WTC11 (cell line): Measurements from ENCODE around the gene APBA1.

Source experiments
- TF ChIP-seq, protein P1 (sequence below): fragments of 200-600 bp; IDR thresholded peaks from 2 replicates; pipeline ENCODE4 v1.8.0; 2022; ENCODE audit warnings: antibody characterized with exemption
- TF ChIP-seq, protein P2 (sequence below): sonication (generic); formaldehyde crosslinking; IDR thresholded peaks from 2 replicates; pipeline ENCODE4 v1.8.1; 2022; ENCODE audit warnings: low read depth, missing genetic modification reagents, borderline replicate concordance

DNA sequence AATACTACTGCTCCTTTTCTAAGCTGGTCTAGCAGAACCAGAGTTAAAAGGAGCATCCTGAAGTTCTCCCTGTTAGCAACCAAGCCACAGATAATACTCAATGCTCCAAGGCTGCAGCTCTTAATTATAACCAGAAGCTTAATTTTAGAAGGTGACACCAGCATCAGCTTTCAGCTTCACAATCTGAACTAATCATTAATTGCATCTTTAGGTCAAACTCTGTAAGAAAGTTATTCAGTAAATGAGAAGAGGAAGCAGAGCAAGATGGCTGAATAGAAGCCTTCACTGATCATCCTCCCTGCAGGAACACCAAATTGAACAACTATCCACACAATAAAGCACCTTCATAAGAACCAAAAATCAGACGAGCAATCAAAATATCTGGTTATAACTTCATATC, 38.5 kb downstream of the APBA1 start:
- TF ChIP-seq, protein P1, sequence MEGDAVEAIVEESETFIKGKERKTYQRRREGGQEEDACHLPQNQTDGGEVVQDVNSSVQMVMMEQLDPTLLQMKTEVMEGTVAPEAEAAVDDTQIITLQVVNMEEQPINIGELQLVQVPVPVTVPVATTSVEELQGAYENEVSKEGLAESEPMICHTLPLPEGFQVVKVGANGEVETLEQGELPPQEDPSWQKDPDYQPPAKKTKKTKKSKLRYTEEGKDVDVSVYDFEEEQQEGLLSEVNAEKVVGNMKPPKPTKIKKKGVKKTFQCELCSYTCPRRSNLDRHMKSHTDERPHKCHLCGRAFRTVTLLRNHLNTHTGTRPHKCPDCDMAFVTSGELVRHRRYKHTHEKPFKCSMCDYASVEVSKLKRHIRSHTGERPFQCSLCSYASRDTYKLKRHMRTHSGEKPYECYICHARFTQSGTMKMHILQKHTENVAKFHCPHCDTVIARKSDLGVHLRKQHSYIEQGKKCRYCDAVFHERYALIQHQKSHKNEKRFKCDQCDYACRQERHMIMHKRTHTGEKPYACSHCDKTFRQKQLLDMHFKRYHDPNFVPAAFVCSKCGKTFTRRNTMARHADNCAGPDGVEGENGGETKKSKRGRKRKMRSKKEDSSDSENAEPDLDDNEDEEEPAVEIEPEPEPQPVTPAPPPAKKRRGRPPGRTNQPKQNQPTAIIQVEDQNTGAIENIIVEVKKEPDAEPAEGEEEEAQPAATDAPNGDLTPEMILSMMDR = no peak
- TF ChIP-seq, protein P2, sequence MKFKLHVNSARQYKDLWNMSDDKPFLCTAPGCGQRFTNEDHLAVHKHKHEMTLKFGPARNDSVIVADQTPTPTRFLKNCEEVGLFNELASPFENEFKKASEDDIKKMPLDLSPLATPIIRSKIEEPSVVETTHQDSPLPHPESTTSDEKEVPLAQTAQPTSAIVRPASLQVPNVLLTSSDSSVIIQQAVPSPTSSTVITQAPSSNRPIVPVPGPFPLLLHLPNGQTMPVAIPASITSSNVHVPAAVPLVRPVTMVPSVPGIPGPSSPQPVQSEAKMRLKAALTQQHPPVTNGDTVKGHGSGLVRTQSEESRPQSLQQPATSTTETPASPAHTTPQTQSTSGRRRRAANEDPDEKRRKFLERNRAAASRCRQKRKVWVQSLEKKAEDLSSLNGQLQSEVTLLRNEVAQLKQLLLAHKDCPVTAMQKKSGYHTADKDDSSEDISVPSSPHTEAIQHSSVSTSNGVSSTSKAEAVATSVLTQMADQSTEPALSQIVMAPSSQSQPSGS (CRISPR knock-in tag) = no peak
